RCC 7860 (cell line): ENCODE data around the gene SSC4D.

Source experiments
- DNase-seq: peaks from one replicate; pipeline ENCODE4 v3.0.0-alpha.2; 2015; ENCODE audit warnings: low spot score
- FAIRE-seq: peaks from 2 replicates; lab custom pipeline; 2012; peaks lifted over from hg19 to GRCh38; lab: Jason Lieb, UNC

The SSC4D gene

GRCh38 chr7:76356823-76357222 is 52.7 kb downstream of the SSC4D start:
- peak; percentile 40 for FAIRE-seq
- DNase-seq, result peak; percentile 78

GRCh38 chr7:76356115-76356514 is 53.4 kb downstream of the SSC4D start:
- DNase-seq (no peak), FAIRE-seq (no peak)

GRCh38 chr7:76354981-76355730 is 54.3 kb downstream of the SSC4D start:
- no peak for FAIRE-seq

GRCh38 chr7:76354516-76354915 is 55.0 kb downstream of the SSC4D start:
- FAIRE-seq, result no peak
- no peak for DNase-seq

More at GRCh38 chr7:76354981-76355730, 54.3 kb downstream of the SSC4D start:
- no peak for DNase-seq

- no peak for FAIRE-seq
- DNase-seq, result no peak
These were observed 55.8 kb downstream of the SSC4D start for GRCh38 chr7:76353744-76354143.

- DNase-seq (no peak), FAIRE-seq (no peak)
These were observed 57.3 kb downstream of the SSC4D start for GRCh38 chr7:76352193-76352592.

GRCh38 chr7:76351372-76351771 is 58.1 kb downstream of the SSC4D start:
- FAIRE-seq, result no peak
- DNase-seq, result no peak

GRCh38 chr7:76349313-76349885 is 60.1 kb downstream of the SSC4D start:
- no peak for FAIRE-seq
- DNase-seq, result no peak

- DNase-seq (no peak), FAIRE-seq (no peak)
These were observed 61.8 kb downstream of the SSC4D start for GRCh38 chr7:76347710-76348109.

GRCh38 chr7:76346778-76347177 is 62.7 kb downstream of the SSC4D start:
- DNase-seq, result no peak
- FAIRE-seq, result no peak

GRCh38 chr7:76346097-76346496 is 63.4 kb downstream of the SSC4D start:
- no peak for DNase-seq

GRCh38 chr7:76343931-76344321 is 65.6 kb downstream of the SSC4D start:
- no peak for DNase-seq
- no peak for FAIRE-seq

More at GRCh38 chr7:76346097-76346496, 63.4 kb downstream of the SSC4D start:
- no peak for FAIRE-seq

- no peak for FAIRE-seq
- peak; percentile 47 for DNase-seq
These were observed 66.1 kb downstream of the SSC4D start for GRCh38 chr7:76343294-76343930.

- no peak for DNase-seq
- FAIRE-seq, result no peak
These were observed 67.3 kb downstream of the SSC4D start for GRCh38 chr7:76342222-76342621.

GRCh38 chr7:76340617-76341131 is 68.8 kb downstream of the SSC4D start:
- FAIRE-seq (no peak), DNase-seq (no peak)
